ENCODE results near the gene TSPAN31.
"Not testable (repeated sequence)": the region's sequence is repeated elsewhere in the genome, so short reads cannot be mapped to it uniquely, and the experiment has no call there.

GRCh38 chr12:57721846-57722608, 22.8 kb upstream of the TSPAN31 start:
- not testable (repeated sequence) for TF ChIP-seq CTCF, POLR2A, EP300 (IDR thresholded peaks at IDR 0.05)
